Testis (tissue), 2 donors: Measurements from ENCODE around the gene DCST1.

Experiments
- POLR2A ChIP-seq: fragments of 450-650 bp; IDR thresholded peaks from one replicate; pipeline ENCODE4 v1.6.1; 2017; ENCODE audit warnings: antibody characterized with exemption, mild to moderate bottlenecking, moderate library complexity
- TF ChIP-seq, protein P1 (sequence below), 3 experiments: fragments of 450-650 bp in 2 of 3; fragments of 200-600 bp in 1 of 3; sonication (generic) in 1 of 3; IDR thresholded peaks; one replicate each; pipeline ENCODE4 v1.5.1; 2016 to 2019; ENCODE audit warnings: antibody characterized with exemption in 3 of 3, mild to moderate bottlenecking in 2 of 3, moderate library complexity in 1 of 3

DNA sequence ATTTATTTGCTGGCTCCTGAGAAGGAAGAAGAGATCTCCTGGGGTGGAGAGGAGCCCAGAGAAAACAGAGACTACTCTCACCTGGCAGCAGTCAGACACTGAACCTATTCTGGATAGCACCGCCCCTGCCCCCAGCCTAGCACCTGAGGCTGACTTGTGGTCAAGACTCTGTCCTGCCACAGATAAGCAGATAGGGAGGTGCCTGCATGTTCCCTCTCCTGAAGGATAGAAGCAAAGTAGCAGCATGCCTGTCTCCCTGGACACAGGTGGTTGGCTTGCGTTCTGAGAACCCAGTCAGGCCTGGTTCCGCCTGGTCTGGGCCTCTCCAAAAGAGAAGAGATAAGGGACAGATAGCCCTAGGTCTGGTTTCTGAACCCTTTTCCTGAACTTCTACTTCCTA, 43.7 kb downstream of the DCST1 start:
- TF ChIP-seq, protein P1, sequence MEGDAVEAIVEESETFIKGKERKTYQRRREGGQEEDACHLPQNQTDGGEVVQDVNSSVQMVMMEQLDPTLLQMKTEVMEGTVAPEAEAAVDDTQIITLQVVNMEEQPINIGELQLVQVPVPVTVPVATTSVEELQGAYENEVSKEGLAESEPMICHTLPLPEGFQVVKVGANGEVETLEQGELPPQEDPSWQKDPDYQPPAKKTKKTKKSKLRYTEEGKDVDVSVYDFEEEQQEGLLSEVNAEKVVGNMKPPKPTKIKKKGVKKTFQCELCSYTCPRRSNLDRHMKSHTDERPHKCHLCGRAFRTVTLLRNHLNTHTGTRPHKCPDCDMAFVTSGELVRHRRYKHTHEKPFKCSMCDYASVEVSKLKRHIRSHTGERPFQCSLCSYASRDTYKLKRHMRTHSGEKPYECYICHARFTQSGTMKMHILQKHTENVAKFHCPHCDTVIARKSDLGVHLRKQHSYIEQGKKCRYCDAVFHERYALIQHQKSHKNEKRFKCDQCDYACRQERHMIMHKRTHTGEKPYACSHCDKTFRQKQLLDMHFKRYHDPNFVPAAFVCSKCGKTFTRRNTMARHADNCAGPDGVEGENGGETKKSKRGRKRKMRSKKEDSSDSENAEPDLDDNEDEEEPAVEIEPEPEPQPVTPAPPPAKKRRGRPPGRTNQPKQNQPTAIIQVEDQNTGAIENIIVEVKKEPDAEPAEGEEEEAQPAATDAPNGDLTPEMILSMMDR (IDR thresholded peaks at IDR 0.05): no peak
- no peak for TF ChIP-seq POLR2A
